Nephron (organoid): ENCODE results near the gene PIGX.
A peak's percentile ranks its signal among the peaks of the same experiment; 100 is the strongest.

Experiments
- H3K27ac Mint-ChIP-seq, 3 experiments: 2 replicates each; pipeline ENCODE4 v1.8.0; 2020; ENCODE audit warnings: mixed read lengths in 3 of 3, mild to moderate bottlenecking in 2 of 3, moderate library complexity in 1 of 3
- H3K27me3 Mint-ChIP-seq: 2 replicates; pipeline ENCODE4 v1.8.0; 2021; ENCODE audit warnings: low read depth, mild to moderate bottlenecking, moderate library complexity, mixed read lengths
- H3K36me3 Mint-ChIP-seq: 2 replicates; pipeline ENCODE4 v1.8.0; 2020; ENCODE audit warnings: low read depth, mixed read lengths
- H3K4me1 Mint-ChIP-seq: 2 replicates; pipeline ENCODE4 v1.8.0; 2020; ENCODE audit warnings: mixed read lengths
- H3K4me3 Mint-ChIP-seq, 3 experiments: 2 replicates each; pipeline ENCODE4 v1.8.0; 2020; ENCODE audit warnings: mild to moderate bottlenecking in 3 of 3, mixed read lengths in 3 of 3, moderate library complexity in 2 of 3
- H3K9me3 Mint-ChIP-seq: 2 replicates; pipeline ENCODE4 v1.8.0; 2020; ENCODE audit warnings: mixed read lengths
- CTCF ChIP-seq, 3 experiments: fragments of 200-600 bp; sonication (generic); IDR thresholded peaks; one replicate each; pipeline ENCODE4 v1.5.0; 2021; ENCODE audit warnings: antibody characterized with exemption in 3 of 3; ENCODE audit not compliant: unreplicated experiment in 3 of 3

Gene PIGX

GRCh38 chr3:196711838-196712513, at the start of gene PIGX, which contains the start of gene CEP19:
Gene PIGX (plus strand): TSS chr3:196712377.
Gene CEP19 (minus strand): TSS chr3:196712250. CDS start chr3:196708657, 3,593 bp downstream.
- no peaks in the 10 kb centered on the region for H3K27me3 Mint-ChIP-seq
- H3K4me3 Mint-ChIP-seq, result peak within 1 kb of the TSS; percentile 92 to 97 (median 95)
- no peak for TF ChIP-seq CTCF (IDR thresholded peaks at IDR 0.05; ENCODE audit: unreplicated experiment in 3 of 3)
- H3K36me3 Mint-ChIP-seq, result no peaks in the 10 kb centered on the region
- H3K9me3 Mint-ChIP-seq, result no peaks in the 10 kb centered on the region
- peaks cover 13% of the 10 kb centered on the region for H3K4me1 Mint-ChIP-seq
- H3K27ac Mint-ChIP-seq, result peak within 1 kb of the TSS; percentile 96 to 99 (median 97)

DNA sequence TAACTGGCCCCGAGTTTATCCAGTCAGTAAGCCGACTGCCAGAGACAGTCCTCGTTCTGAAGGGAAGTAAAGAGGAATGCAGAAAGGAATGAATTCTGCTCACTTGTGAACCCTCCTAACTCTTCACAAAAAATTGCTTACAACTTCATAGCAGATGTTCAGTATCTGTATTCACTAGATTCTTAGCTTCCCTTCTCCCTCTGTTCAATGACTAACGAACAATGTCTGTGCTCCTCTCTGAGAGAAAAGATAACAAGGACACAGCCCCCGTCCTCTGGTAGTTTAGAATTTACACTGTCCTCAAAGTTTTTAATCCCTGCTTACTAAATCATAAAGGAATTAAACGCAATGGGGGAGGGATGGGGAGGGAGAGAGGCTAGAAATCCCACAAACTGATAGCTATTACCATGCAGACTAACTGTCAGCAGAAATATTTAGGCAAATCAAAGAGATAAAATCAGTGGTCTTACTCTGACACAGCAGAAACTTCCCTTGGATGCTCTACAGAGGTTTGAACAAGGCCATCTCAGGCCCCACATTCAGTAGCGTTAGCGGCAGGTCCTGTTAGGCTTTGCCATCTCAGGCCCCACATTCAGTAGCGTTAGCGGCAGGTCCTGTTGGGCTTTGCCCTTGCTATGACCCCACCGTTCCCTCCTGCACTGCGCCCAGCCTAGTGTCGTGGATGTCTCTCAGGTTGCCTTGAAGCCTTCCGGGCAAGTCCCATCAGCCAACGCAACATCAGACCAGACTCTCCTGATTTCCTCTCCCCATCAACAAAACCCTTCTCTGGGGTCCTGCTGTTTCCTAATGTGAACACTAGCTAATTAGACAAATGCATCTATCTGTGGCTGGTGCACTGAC, 49.2 kb upstream of the PIGX start:
- Mint-ChIP-seq H3K4me3 (no peak overlapping the region), H3K27me3 (peaks cover 15% of the 10 kb centered on the region), H3K9me3 (no peaks in the 10 kb centered on the region), H3K4me1 (peaks cover 14% of the 10 kb centered on the region), H3K27ac (peak overlapping the region; percentile 66 to 95 (median 72)), H3K36me3 (no peaks in the 10 kb centered on the region)
- no peak for TF ChIP-seq CTCF (IDR thresholded peaks at IDR 0.05; ENCODE audit: unreplicated experiment in 3 of 3)

- Mint-ChIP-seq H3K4me1 (peaks cover 14% of the 10 kb centered on the region), H3K27me3 (peaks cover 11% of the 10 kb centered on the region), H3K4me3 (peak overlapping the region in 1 of 3 experiments; percentile 6), H3K27ac (peak overlapping the region in 2 of 3 experiments; percentile 6 to 8), H3K9me3 (no peaks in the 10 kb centered on the region), H3K36me3 (no peaks in the 10 kb centered on the region)
- no peak for TF ChIP-seq CTCF (IDR thresholded peaks at IDR 0.05; ENCODE audit: unreplicated experiment in 3 of 3)
Observed at GRCh38 chr3:196666001-196666867, 45.9 kb upstream of the PIGX start.

DNA sequence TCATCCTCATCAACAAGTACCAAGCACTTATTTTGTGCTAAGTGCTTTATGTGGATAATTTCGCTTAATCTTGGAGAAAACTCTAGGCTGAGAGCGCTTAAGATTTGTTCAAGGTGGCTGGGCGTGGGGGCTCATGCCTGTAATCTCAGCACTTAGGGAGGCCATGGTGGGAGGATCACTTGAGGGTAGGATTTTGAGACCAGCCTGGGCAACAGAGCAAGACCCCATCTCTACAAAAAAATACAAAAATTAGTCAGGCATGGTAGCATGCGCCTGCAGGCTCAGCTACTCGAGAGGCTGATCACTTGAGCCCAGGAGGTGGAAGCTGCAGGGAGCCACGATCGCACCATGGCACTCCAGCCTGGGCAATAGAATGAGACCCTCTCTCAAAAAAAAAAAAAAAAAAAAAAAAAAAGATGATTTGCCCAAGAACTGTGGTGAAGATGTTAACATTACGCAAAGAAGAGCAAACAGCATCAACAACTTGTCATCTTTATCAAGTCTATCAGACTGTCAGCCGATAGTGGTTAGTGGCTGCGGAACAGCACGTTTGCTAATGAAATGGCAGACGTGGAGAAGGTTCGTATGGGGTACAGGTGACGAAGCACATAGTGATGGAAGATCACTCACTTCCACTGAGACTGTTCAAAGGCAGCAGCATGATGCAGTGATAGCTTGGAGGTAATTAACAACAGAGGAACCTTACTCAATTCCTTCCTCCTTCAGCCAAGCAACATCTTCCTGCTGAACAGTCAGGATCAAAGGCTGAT, 44.9 kb upstream of the PIGX start:
- Mint-ChIP-seq H3K4me3 (no peak overlapping the region), H3K36me3 (no peaks in the 10 kb centered on the region), H3K4me1 (peaks cover 14% of the 10 kb centered on the region), H3K27ac (no peak overlapping the region), H3K27me3 (peaks cover 11% of the 10 kb centered on the region), H3K9me3 (no peaks in the 10 kb centered on the region)
- no peak for TF ChIP-seq CTCF (IDR thresholded peaks at IDR 0.05; ENCODE audit: unreplicated experiment in 3 of 3)

DNA sequence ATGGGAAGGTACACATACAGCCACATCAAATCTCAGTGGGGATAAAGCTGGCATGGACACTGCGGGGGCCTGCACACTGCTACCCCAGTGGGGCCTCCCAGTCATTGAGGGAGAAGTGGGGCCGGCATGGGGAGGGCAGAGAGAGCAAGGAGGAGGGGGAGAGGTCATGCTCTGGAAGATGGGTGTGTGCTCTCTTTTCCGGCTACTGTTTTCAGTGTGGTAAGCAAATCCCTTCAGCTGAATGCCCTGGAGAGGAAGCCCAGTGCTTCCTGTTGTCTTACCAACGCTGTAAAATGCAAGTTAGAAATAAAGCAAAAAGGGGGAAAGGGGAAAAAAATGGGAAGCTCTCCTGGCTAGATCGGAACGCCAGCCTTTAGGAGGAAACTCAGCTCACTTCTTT, 41.8 kb upstream of the PIGX start:
- peaks cover 11% of the 10 kb centered on the region for H3K27me3 Mint-ChIP-seq
- no peak overlapping the region for H3K27ac Mint-ChIP-seq
- TF ChIP-seq CTCF (IDR thresholded peaks at IDR 0.05; ENCODE audit: unreplicated experiment in 3 of 3), result no peak
- H3K9me3 Mint-ChIP-seq, result no peaks in the 10 kb centered on the region
- H3K4me3 Mint-ChIP-seq, result no peak overlapping the region
- peaks cover 8% of the 10 kb centered on the region for H3K4me1 Mint-ChIP-seq
- H3K36me3 Mint-ChIP-seq, result no peaks in the 10 kb centered on the region
